ENCODE results near the gene PXK.

GRCh38 chr3:58285334-58285733 lies 47.4 kb upstream of the PXK start:
- TF ChIP-seq CTCF (IDR thresholded peaks at IDR 0.05; ENCODE audit: low read length) (no peak), EZH2 (optimal IDR thresholded peaks at IDR 0.05; ENCODE audit: low read depth, low read length) (no peak), EZH2phosphoT487 (IDR thresholded peaks at IDR 0.05; ENCODE audit: low read length) (no peak)
